C4-2B (cell line): ENCODE data around the gene GRK5.

ENCODE experiments used
- H3K27ac ChIP-seq: fragments of 450-650 bp; 2 replicates; pipeline ENCODE4 v1.5.1; 2017
- CTCF ChIP-seq: fragments of 450-650 bp; conservative IDR thresholded peaks from 2 replicates; pipeline ENCODE4 v1.5.1; 2017; ENCODE audit warnings: mild to moderate bottlenecking
- ZFX ChIP-seq: fragments of 450-650 bp; IDR thresholded peaks from 2 replicates; pipeline ENCODE4 v1.6.1; 2017

GRK5 gene

GRCh38 chr10:119491966-119492757, 284.8 kb downstream of the GRK5 start:
- no peak for TF ChIP-seq CTCF
- no peak for TF ChIP-seq ZFX
- no peak overlapping the region for H3K27ac ChIP-seq

GRCh38 chr10:119493155-119493554, 285.8 kb downstream of the GRK5 start:
- TF ChIP-seq CTCF (no peak), ZFX (no peak)
- no peak overlapping the region for H3K27ac ChIP-seq

- peak overlapping the region; percentile 44 for H3K27ac ChIP-seq
- TF ChIP-seq CTCF (no peak), ZFX (no peak)
These were observed 287.1 kb downstream of the GRK5 start for GRCh38 chr10:119494236-119495020.

GRCh38 chr10:119495021-119495505, 287.7 kb downstream of the GRK5 start:
- TF ChIP-seq ZFX (no peak), CTCF (no peak)
- peak overlapping the region; percentile 44 for H3K27ac ChIP-seq

- peak overlapping the region; percentile 44 for H3K27ac ChIP-seq
- TF ChIP-seq ZFX = no peak
- no peak for TF ChIP-seq CTCF
These were observed 288.2 kb downstream of the GRK5 start for GRCh38 chr10:119495545-119495944.

- no peak overlapping the region; the same call in 1 of the 2 replicates for H3K27ac ChIP-seq
- no peak for TF ChIP-seq ZFX
These were observed 288.9 kb downstream of the GRK5 start for GRCh38 chr10:119496273-119496672.

- no peak for TF ChIP-seq CTCF
- TF ChIP-seq ZFX = no peak
- H3K27ac ChIP-seq = no peak overlapping the region
These were observed 289.9 kb downstream of the GRK5 start for GRCh38 chr10:119497243-119497642.
